Thoracic aorta (tissue), 2 donors: ENCODE data around the gene SLC28A1. TPM values are rescaled to one million over a fixed set of nuclear protein-coding genes. Genes with fewer than 3 reads are reported as not detected.

Experiments
- ATAC-seq: fragments of 150-250 bp; one replicate; pipeline ENCODE4 v1.8.0; 2017; ENCODE audit warnings: low read depth; ENCODE audit not compliant: insufficient number of reproducible peaks, low FRiP score
- DNase-seq: peaks from one replicate; pipeline ENCODE4 v3.0.0-alpha.2; 2020; ENCODE audit warnings: low spot score
- H3K27ac ChIP-seq, 2 donors: fragments of 200-600 bp; sonication (generic); 1 replicate in 1 of 2; 2 replicates in 1 of 2; pipeline ENCODE4 v1.5.1; 2016; ENCODE audit warnings: mild to moderate bottlenecking in 2 of 2, moderate library complexity in 2 of 2
- H3K27me3 ChIP-seq: fragments of 200-600 bp; sonication (generic); replicated peaks from 2 replicates; pipeline ENCODE4 v1.6.0; 2016; ENCODE audit warnings: mild to moderate bottlenecking; ENCODE audit not compliant: insufficient read depth
- H3K36me3 ChIP-seq: fragments of 200-600 bp; sonication (generic); one replicate; pipeline ENCODE4 v1.5.1; 2016
- H3K4me1 ChIP-seq, 2 donors: fragments of 200-600 bp; sonication (generic); 1 replicate in 1 of 2; 2 replicates in 1 of 2; pipeline versions ENCODE4 v1.5.1 to v1.6.0; 2016; ENCODE audit warnings: low read depth in 2 of 2, mild to moderate bottlenecking in 1 of 2; ENCODE audit not compliant: control insufficient read depth in 1 of 2
- H3K4me3 ChIP-seq: fragments of 200-600 bp; sonication (generic); 2 replicates; pipeline ENCODE4 v1.5.1; 2016; ENCODE audit warnings: mild to moderate bottlenecking
- H3K9me3 ChIP-seq: fragments of 200-600 bp; sonication (generic); 2 replicates; pipeline ENCODE4 v1.5.1; 2016
- total RNA-seq, 2 donors: library from RNA; depleted of rRNA; stranded (reverse); fragments of >200 nt; gene quantifications; one replicate each; pipeline versions ENCODE4 v1.1.0 to v1.2.3, GENCODE V29; 2016
- TF ChIP-seq, protein P1 (sequence below): fragments of 200-600 bp; sonication (generic); IDR thresholded peaks from one replicate; pipeline ENCODE4 v1.5.1; 2019; ENCODE audit warnings: antibody characterized with exemption

SLC28A1 gene
- total RNA-seq, 2 donors from 2014 or later = 0.41 to 1.6 TPM

DNA sequence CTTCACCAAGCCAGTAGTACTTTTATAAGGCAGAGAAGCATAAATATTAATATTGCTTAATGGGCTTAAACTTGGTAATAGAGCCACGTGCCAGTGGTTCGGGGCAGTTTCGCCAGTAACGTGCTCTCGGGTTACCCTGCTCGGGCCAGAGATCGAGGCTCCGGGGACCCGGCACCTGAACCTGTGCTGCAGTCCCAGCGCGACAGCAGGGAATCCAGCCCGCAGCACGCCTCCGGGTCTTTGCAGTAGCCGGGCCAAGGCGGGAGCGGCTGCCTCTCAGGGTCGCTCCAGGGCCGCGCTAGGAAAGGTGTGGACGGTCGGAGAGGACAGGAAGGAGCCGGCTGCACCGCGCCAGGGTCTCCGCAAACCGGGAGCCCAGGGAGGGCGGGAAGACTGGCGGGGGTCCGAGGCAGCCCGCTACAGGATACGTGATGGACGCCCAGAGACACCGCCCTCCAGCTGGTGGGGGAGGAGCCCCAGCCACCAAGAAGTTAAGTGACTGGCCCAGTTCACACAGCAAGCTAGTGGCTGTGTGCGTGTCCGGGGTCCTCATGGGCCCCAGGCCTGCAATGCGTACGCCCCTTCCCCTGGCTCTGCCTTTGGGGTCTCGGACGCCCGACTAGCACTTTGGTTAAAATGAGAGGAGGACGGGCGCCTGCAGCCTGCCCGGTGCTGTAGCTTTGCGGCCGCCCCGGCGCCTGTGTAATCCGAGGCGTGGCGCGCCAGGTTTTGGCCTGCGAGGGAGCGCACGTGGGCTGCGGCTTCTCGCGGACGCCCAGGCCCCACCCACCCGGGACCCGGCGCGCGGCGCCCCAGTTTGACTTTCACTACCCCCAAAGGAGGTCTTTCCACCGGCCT lies 96.0 kb downstream of the SLC28A1 start:
- peak; percentile 66 for ATAC-seq
- no peaks in the 10 kb centered on the region for H3K36me3 ChIP-seq

GRCh38 chr15:84981054-84981710 lies 96.7 kb downstream of the SLC28A1 start:
- ATAC-seq = peak; percentile 83
- Histone ChIP-seq H3K27me3 (no peaks in the 10 kb centered on the region), H3K4me1 (peaks cover 11 to 23% of the 10 kb centered on the region in 2 donors), H3K9me3 (no peaks in the 10 kb centered on the region), H3K27ac (peak overlapping the region; percentile 81 to 90), H3K4me3 (peak overlapping the region; percentile 91), H3K36me3 (no peaks in the 10 kb centered on the region)
- TF ChIP-seq, protein P1, sequence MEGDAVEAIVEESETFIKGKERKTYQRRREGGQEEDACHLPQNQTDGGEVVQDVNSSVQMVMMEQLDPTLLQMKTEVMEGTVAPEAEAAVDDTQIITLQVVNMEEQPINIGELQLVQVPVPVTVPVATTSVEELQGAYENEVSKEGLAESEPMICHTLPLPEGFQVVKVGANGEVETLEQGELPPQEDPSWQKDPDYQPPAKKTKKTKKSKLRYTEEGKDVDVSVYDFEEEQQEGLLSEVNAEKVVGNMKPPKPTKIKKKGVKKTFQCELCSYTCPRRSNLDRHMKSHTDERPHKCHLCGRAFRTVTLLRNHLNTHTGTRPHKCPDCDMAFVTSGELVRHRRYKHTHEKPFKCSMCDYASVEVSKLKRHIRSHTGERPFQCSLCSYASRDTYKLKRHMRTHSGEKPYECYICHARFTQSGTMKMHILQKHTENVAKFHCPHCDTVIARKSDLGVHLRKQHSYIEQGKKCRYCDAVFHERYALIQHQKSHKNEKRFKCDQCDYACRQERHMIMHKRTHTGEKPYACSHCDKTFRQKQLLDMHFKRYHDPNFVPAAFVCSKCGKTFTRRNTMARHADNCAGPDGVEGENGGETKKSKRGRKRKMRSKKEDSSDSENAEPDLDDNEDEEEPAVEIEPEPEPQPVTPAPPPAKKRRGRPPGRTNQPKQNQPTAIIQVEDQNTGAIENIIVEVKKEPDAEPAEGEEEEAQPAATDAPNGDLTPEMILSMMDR = peak; percentile 67
- DNase-seq = peak; percentile 64

More for the DNA sequence above, 96.0 kb downstream of the SLC28A1 start:
- peak overlapping the region; percentile 81 to 90 for H3K27ac ChIP-seq
- peak; percentile 23 for DNase-seq
- peak overlapping the region; percentile 91 for H3K4me3 ChIP-seq
- no peaks in the 10 kb centered on the region for H3K27me3 ChIP-seq
- H3K9me3 ChIP-seq = no peaks in the 10 kb centered on the region
- H3K4me1 ChIP-seq = peaks cover 11 to 18% of the 10 kb centered on the region in 2 donors
- TF ChIP-seq, protein P1 = no peak

DNA sequence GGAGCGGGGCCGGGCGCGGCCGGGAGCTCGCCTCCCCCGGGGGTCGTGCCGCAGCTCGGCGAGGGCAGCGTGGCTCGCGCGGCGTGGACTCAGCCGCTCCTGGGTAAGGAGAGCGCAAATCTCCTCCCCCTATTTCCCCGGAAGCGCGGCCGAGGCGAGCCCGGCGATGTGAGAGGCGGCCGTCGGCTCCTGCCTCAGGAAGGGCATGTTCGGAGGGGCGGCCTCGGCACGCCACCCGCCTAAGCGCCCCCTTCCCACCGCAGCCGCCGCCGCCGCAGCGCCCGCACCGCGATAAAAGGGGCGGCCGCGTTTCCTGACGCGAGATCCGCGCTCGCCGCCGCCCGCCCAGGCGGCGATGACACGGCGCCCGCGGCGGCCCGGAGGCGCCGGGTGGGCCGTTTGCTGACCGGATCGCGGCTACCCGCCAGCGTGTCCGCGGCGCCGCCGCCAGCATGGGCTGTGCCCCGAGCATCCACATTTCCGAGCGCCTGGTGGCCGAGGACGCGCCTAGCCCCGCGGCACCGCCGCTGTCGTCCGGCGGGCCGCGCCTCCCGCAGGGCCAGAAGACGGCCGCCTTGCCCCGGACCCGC lies 97.3 kb downstream of the SLC28A1 start, which contains the start of gene PDE8A:
Gene PDE8A, plus strand, starts transcription at position 146 of the 590 bp plus-strand sequence. Its CDS starts 307 bp downstream, at position 453.
- DNase-seq = no peak
- ATAC-seq = peak; percentile 7

DNA sequence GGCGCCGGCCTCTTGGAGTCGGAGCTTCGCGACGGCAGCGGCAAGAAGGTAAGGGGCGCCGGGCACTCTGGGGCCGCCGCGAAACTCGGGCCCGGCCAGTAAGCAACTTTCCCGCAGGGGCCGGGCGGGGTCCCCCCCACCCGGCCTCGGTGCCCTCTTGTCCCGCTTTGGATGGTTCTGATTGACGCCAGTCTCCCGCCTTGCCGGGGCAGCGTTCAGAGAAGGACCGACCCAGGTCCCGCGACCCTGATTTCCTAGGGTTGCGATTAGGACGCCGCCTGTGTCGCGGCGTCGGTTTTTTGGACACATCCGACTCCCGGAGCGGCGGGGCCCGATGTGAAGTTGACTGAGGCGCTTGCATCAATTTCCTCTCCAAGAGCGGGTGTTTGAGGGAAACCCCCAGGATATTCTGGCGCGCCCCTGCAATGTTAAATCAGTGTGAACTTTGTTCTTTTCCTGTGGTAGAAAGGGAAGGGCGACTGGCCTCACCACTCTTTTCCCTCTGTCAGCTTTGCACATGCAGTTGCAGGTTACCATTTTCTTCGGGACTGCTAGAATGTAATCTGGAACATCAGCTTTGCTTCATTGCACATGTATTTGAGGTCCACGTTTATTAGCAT lies 97.9 kb downstream of the SLC28A1 start:
- Histone ChIP-seq H3K4me1 (peaks cover 11 to 23% of the 10 kb centered on the region in 2 donors), H3K4me3 (peak overlapping the region; percentile 91), H3K36me3 (no peaks in the 10 kb centered on the region), H3K27ac (peak overlapping the region; percentile 81 to 90), H3K9me3 (no peaks in the 10 kb centered on the region), H3K27me3 (no peaks in the 10 kb centered on the region)
- TF ChIP-seq, protein P1 = no peak
- no peak for ATAC-seq
- DNase-seq = no peak

More for the DNA sequence above, 97.3 kb downstream of the SLC28A1 start, which contains the start of gene PDE8A:
- TF ChIP-seq, protein P1 = peak; percentile 29
- H3K27me3 ChIP-seq = no peaks in the 10 kb centered on the region
- H3K27ac ChIP-seq = peak within 1 kb of the TSS; percentile 81 to 90
- no peaks in the 10 kb centered on the region for H3K36me3 ChIP-seq
- peaks cover 11 to 23% of the 10 kb centered on the region in 2 donors for H3K4me1 ChIP-seq
- peak within 1 kb of the TSS; percentile 91 for H3K4me3 ChIP-seq
- H3K9me3 ChIP-seq = no peaks in the 10 kb centered on the region
